IPS-20b (cell line): ENCODE measurements around the gene TSR2.

Experiments used
- H3K27ac ChIP-seq: one replicate; pipeline ENCODE4 v1.5.1; 2013; ENCODE audit warnings: low read length
- H3K27me3 ChIP-seq: 2 replicates; pipeline ENCODE4 v1.6.1; 2013; ENCODE audit warnings: mild to moderate bottlenecking, low read length, inconsistent platforms; ENCODE audit not compliant: insufficient read depth
- H3K36me3 ChIP-seq: 2 replicates; pipeline ENCODE4 v1.6.1; 2013; ENCODE audit warnings: low read depth, mild to moderate bottlenecking, inconsistent platforms, low read length, moderate library complexity; ENCODE audit not compliant: insufficient read depth
- H3K4me1 ChIP-seq: 2 replicates; pipeline ENCODE4 v1.6.1; 2013; ENCODE audit warnings: mild to moderate bottlenecking, control low read depth, inconsistent platforms, low read length, moderate library complexity; ENCODE audit not compliant: insufficient read depth
- H3K4me3 ChIP-seq: 2 replicates; pipeline ENCODE4 v1.5.1; 2013; ENCODE audit warnings: mild to moderate bottlenecking, low read length, inconsistent platforms
- H3K9ac ChIP-seq: 2 replicates; pipeline ENCODE4 v1.6.1; 2013; ENCODE audit warnings: low read depth, mild to moderate bottlenecking, inconsistent platforms, low read length, moderate library complexity
- H3K9me3 ChIP-seq: 2 replicates; pipeline ENCODE4 v1.6.1; 2013; ENCODE audit warnings: mild to moderate bottlenecking, low read depth, low read length, inconsistent platforms; ENCODE audit not compliant: insufficient read depth

TSR2 gene, protein sequence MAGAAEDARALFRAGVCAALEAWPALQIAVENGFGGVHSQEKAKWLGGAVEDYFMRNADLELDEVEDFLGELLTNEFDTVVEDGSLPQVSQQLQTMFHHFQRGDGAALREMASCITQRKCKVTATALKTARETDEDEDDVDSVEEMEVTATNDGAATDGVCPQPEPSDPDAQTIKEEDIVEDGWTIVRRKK

GRCh38 chrX:54439960-54440871, at the start of gene TSR2:
Gene TSR2, plus strand, starts transcription at chrX:54440404. Its CDS starts 18 bp downstream, at chrX:54440422.
- Histone ChIP-seq H3K27me3 (no peaks in the 10 kb centered on the region), H3K4me1 (no peaks in the 10 kb centered on the region), H3K9me3 (no peaks in the 10 kb centered on the region), H3K36me3 (peaks cover 29% of the 10 kb centered on the region; the same call in 1 of the 2 replicates), H3K9ac (peak within 1 kb of the TSS; percentile 91; the same call in 1 of the 2 replicates), H3K4me3 (peak within 1 kb of the TSS; percentile 93), H3K27ac (no peak within 1 kb of the TSS)

GRCh38 chrX:54397113-54397512, 43.1 kb upstream of the TSR2 start:
- no peaks in the 10 kb centered on the region for H3K9me3 ChIP-seq
- H3K4me1 ChIP-seq, result no peaks in the 10 kb centered on the region; the same call in 1 of the 2 replicates
- H3K27me3 ChIP-seq, result no peaks in the 10 kb centered on the region
- no peaks in the 10 kb centered on the region for H3K36me3 ChIP-seq
- H3K9ac ChIP-seq, result no peak overlapping the region
- no peak overlapping the region for H3K4me3 ChIP-seq
- H3K27ac ChIP-seq, result no peak overlapping the region

- Histone ChIP-seq H3K27ac (no peak overlapping the region), H3K9ac (no peak overlapping the region), H3K9me3 (no peaks in the 10 kb centered on the region), H3K4me3 (no peak overlapping the region), H3K4me1 (no peaks in the 10 kb centered on the region), H3K27me3 (no peaks in the 10 kb centered on the region), H3K36me3 (no peaks in the 10 kb centered on the region)
These were observed 32.9 kb upstream of the TSR2 start for GRCh38 chrX:54407266-54407665.

DNA sequence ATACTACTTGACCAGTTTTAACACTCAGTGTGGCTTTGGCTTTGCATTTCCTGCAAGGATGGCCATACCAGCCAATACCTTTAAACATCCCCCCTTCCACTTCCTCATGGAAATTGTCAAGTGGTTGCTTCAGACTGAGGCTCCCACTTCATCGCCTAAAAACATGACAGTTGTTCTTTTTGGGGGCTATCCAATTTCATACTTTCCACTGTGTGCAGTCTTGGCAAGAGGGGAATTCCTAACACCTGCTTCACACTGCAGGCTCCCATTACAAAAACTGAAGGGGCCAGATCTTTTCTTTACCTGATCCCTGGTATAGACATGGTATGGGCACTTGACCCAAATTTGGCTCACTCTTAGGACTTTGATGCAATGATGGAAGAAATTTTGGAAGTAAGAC, 28.5 kb upstream of the TSR2 start:
- no peak overlapping the region for H3K4me3 ChIP-seq
- H3K9ac ChIP-seq, result no peak overlapping the region
- no peak overlapping the region for H3K27ac ChIP-seq
- H3K9me3 ChIP-seq, result no peaks in the 10 kb centered on the region
- H3K27me3 ChIP-seq, result no peaks in the 10 kb centered on the region
- H3K4me1 ChIP-seq, result peaks cover 4% of the 10 kb centered on the region; the same call in 1 of the 2 replicates
- H3K36me3 ChIP-seq, result no peaks in the 10 kb centered on the region

DNA sequence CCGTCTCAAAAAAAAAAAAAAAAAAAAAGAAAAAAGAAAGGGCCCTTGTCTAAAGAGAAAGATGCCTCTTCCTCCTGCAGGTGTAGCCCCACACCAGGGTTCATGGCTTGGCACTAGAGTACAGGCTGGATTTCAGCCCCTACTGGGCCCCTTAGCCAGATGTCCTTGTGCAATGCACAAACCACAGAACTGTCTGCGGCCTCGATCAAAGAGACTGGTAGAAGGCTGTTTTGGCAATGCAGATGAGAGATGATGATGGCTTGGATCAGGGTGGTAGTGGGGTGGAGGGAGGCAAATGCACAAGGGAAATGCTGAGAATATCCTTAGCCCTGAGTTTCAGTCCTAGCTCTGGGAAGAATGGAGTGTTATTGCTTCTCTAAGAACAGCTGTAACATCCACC, 26.5 kb upstream of the TSR2 start:
- Histone ChIP-seq H3K4me1 (peaks cover 4% of the 10 kb centered on the region; the same call in 1 of the 2 replicates), H3K9ac (no peak overlapping the region), H3K36me3 (no peaks in the 10 kb centered on the region), H3K27me3 (no peaks in the 10 kb centered on the region), H3K9me3 (no peaks in the 10 kb centered on the region), H3K4me3 (no peak overlapping the region), H3K27ac (no peak overlapping the region)

DNA sequence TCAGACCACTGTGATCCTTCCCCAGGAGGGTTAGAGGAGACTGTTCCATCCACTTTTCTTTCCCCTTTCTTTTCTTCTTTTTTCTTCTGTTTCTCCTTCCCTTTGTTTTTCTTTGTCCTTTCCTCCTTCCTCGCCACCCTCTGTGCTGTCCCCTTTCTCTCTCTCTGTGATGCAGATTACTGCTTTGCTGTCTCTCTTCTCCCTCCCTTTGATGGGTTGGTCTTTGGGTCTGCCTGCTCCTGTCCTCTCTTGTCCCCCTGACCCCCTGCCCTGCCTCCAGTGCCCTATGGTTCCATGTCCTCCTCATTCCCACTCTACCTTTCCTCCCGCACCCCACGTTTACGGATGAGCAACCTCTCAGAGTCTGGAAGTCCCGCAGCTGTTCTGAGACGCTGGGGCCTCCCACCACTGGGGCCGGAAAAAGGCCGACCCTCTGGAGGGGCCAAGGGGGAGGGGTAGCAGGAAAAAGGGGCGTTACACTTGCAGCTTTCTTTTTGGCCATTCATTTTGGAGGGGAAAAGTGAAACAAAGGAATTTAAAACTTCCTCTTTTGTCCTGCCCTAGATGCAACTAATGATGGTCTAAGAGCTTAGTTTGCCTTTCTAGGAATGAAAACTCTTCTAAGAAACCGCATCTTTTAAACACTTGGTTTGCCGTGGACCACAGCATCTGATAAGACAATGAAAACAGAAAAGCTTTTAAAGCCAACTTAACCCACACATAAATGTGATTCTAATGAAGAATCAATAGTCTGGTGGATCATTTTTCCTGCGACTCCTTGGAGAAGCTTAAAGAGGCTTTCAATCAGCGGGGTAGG, 24.5 kb upstream of the TSR2 start:
- Histone ChIP-seq H3K9me3 (no peaks in the 10 kb centered on the region), H3K27ac (no peak overlapping the region), H3K27me3 (no peaks in the 10 kb centered on the region), H3K4me1 (peaks cover 4% of the 10 kb centered on the region; the same call in 1 of the 2 replicates), H3K4me3 (peak overlapping the region; percentile 53; the same call in 1 of the 2 replicates), H3K36me3 (no peaks in the 10 kb centered on the region), H3K9ac (peak overlapping the region; percentile 65; the same call in 1 of the 2 replicates)

- no peak overlapping the region for H3K4me3 ChIP-seq
- peaks cover 4% of the 10 kb centered on the region; the same call in 1 of the 2 replicates for H3K4me1 ChIP-seq
- H3K9me3 ChIP-seq, result no peaks in the 10 kb centered on the region
- H3K27ac ChIP-seq, result no peak overlapping the region
- no peaks in the 10 kb centered on the region for H3K36me3 ChIP-seq
- H3K9ac ChIP-seq, result no peak overlapping the region
- no peaks in the 10 kb centered on the region for H3K27me3 ChIP-seq
These were observed 23.2 kb upstream of the TSR2 start for GRCh38 chrX:54416965-54417364.

- no peak overlapping the region for H3K9ac ChIP-seq
- peaks cover 4% of the 10 kb centered on the region; the same call in 1 of the 2 replicates for H3K4me1 ChIP-seq
- H3K36me3 ChIP-seq, result no peaks in the 10 kb centered on the region
- no peaks in the 10 kb centered on the region for H3K27me3 ChIP-seq
- H3K9me3 ChIP-seq, result no peaks in the 10 kb centered on the region
- no peak overlapping the region for H3K4me3 ChIP-seq
- no peak overlapping the region for H3K27ac ChIP-seq
These were observed 20.5 kb upstream of the TSR2 start for GRCh38 chrX:54419559-54420302.

GRCh38 chrX:54422168-54422567, 18.0 kb upstream of the TSR2 start:
- Histone ChIP-seq H3K9me3 (no peaks in the 10 kb centered on the region), H3K36me3 (no peaks in the 10 kb centered on the region), H3K27me3 (no peaks in the 10 kb centered on the region), H3K9ac (no peak overlapping the region), H3K4me1 (no peaks in the 10 kb centered on the region), H3K27ac (no peak overlapping the region), H3K4me3 (no peak overlapping the region)

DNA sequence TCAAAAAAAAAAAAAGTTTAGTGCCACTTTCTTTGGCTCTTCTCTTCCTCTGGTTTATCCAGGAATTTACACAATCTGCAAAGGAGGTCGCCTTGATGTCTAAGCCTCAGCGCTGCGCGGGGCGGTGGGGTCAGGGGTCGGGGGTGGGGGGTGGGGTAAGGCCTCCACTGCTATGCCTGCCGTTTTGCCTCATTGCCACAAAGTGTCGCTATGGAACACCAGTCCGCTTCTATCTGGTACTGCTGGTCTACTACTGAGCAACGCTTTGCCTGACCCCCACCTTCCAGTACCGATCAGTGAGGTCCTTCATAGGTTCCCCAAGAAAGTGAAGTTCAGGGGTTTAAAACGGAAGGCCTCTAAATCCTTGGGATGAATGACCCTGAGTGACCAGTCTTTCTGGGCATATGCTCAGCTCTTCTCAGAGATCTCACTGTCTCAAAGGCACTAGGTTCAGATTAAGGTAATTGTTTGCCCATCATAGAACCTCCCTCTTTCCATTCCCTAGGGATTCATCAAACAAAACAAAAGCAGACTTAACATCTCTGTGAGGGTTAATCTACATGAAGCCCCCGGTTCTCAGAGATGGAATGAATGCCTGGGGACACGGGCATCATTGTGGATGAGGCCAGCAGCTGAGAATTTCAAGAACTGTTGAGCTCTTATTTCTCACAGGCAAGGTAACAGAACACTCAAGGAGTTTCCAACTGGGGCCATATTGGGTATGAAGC, 16.9 kb upstream of the TSR2 start:
- Histone ChIP-seq H3K27ac (no peak overlapping the region), H3K9me3 (no peaks in the 10 kb centered on the region), H3K4me3 (no peak overlapping the region; the same call in 1 of the 2 replicates), H3K9ac (no peak overlapping the region), H3K27me3 (no peaks in the 10 kb centered on the region), H3K36me3 (no peaks in the 10 kb centered on the region), H3K4me1 (no peaks in the 10 kb centered on the region)
